NB4 (cell line): ENCODE results near the gene COL24A1.

ENCODE experiments used
- MYC ChIP-seq: IDR thresholded peaks from 2 replicates; pipeline ENCODE4 v1.6.1; 2011; ENCODE audit warnings: low read depth, low read length
- TF ChIP-seq, protein P1 (sequence below): IDR thresholded peaks from one replicate; pipeline ENCODE4 v1.5.1; 2012; ENCODE audit warnings: low read depth, low read length

DNA sequence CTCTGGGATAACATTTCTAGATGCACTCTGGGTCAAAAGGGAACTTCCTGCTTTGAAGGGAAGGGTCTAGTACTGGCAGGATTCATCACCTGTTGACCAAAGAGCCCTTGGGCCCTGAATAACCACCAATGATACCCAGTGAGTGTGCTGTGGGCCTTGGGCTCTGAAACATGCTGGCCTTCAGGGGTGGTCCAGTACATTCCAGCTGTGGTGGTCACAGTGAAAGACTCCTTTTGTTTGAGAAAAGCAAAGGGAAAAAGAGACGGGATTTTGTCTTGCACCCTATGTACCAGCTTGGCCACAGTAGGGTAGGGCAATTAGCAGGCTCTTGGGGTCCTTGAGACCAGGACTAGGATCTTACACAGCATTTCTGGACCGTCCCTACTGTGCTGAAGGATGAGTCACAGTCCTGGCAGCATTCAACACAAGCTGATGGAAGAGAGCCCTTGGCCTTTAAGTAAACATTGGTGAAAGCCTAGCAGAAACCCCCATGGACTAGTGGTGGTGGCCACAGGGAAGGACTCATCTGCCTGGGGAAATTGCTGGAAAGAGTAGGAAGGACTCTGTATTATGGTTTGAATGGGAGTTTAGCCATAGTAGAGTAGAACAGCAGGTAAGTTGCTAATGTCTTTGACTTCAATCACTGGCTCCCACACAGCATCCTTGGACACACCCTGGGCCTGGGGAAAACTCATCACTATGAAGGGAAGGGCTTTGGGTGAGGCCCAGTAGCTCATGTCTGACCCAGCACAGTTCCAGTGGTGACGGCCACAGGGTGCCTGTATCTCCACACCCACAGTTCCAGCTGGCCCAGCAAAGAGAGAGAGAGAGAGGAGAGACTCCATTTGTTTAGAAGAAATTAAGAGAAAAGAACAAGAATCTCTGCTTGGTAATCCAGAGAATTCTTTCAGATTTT is 87.5 kb downstream of the COL24A1 start:
- TF ChIP-seq, protein P1, sequence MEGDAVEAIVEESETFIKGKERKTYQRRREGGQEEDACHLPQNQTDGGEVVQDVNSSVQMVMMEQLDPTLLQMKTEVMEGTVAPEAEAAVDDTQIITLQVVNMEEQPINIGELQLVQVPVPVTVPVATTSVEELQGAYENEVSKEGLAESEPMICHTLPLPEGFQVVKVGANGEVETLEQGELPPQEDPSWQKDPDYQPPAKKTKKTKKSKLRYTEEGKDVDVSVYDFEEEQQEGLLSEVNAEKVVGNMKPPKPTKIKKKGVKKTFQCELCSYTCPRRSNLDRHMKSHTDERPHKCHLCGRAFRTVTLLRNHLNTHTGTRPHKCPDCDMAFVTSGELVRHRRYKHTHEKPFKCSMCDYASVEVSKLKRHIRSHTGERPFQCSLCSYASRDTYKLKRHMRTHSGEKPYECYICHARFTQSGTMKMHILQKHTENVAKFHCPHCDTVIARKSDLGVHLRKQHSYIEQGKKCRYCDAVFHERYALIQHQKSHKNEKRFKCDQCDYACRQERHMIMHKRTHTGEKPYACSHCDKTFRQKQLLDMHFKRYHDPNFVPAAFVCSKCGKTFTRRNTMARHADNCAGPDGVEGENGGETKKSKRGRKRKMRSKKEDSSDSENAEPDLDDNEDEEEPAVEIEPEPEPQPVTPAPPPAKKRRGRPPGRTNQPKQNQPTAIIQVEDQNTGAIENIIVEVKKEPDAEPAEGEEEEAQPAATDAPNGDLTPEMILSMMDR: no peak
- TF ChIP-seq MYC: no peak
